Measurements from ENCODE around the gene MAMDC2.

The MAMDC2 gene

DNA sequence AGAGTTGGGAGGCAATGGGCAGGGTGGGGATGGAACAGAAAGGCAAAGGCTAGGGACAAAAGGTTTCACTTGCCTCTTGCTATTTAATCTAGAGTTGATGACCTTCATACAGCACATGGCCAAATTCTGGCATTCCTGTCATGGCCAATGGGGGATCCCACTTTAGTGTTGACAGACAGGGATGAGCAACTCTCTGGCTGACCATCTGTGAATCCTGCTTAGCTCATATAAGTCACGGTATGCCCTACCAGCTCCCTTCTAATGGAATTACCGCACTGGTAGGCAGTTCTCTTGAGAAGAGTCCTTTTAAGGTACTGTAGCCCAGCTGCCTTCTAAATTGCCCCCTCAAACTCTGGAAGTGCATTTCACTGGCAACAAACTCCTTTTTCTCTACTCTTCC lies 76.1 kb downstream of the MAMDC2 start:
- in situ Hi-C loops (cut with HindIII; ENCODE audit: low pct_ligation_motif_present, low pct_unique_long_range_greater_than_20kb, low sequenced_read_pairs), result loop anchor here (25.0 kb wide), 1 partner anchor 157 kb away; no protein-coding TSS in a partner anchor
- DNase-seq, result no peak

GRCh38 chr9:70120834-70121510 lies 77.3 kb downstream of the MAMDC2 start:
- in situ Hi-C loops (cut with HindIII; ENCODE audit: low pct_ligation_motif_present, low pct_unique_long_range_greater_than_20kb, low sequenced_read_pairs), result loop anchor here (25.0 kb wide), 1 partner anchor 159 kb away; no protein-coding TSS in a partner anchor
- DNase-seq, result peak; percentile 56

DNA sequence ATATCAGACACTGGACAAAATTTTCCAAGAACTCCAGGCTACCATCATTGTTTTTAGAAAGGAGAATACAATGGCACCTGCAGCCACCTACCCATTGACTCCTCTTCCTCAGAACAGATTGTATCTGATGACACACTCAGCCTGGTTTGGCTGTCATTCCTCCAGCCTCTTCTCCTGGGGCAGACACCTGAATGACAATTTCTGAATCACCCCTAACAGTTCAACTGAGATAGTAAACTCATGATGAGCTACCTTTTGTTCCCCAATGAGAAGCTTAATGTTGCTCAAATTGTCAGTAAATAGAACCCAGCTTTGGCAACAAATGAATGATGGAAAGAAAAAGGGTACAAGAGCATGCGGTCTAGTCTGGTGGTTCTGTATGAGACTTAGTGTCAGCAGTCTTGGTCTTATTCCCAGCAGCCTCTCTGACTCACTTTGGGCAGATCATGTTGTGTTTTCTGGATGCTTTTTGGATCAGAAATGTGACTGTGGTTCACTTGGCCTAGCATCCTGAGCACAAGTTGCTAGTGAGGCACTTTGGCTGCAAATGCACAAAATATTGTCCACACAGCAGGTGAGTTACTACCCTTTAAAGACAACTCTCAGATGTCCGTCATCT lies 78.3 kb downstream of the MAMDC2 start:
- in situ Hi-C loops (cut with HindIII; ENCODE audit: low pct_ligation_motif_present, low pct_unique_long_range_greater_than_20kb, low sequenced_read_pairs), result loop anchor here (25.0 kb wide), 1 partner anchor 160 kb away; no protein-coding TSS in a partner anchor

GRCh38 chr9:70123695-70124094 lies 80.0 kb downstream of the MAMDC2 start:
- no peak for DNase-seq
- in situ Hi-C loops (cut with HindIII; ENCODE audit: low pct_ligation_motif_present, low pct_unique_long_range_greater_than_20kb, low sequenced_read_pairs), result loop anchor here (25.0 kb wide), 1 partner anchor 161 kb away; no protein-coding TSS in a partner anchor

More for the DNA sequence above, 78.3 kb downstream of the MAMDC2 start:
- no peak for DNase-seq

GRCh38 chr9:70125621-70126263 lies 82.1 kb downstream of the MAMDC2 start:
- in situ Hi-C loops (cut with HindIII; ENCODE audit: low pct_ligation_motif_present, low pct_unique_long_range_greater_than_20kb, low sequenced_read_pairs), result no loop called here
- no peak for DNase-seq

GRCh38 chr9:70127036-70127435 lies 83.4 kb downstream of the MAMDC2 start:
- in situ Hi-C loops (cut with HindIII; ENCODE audit: low pct_ligation_motif_present, low pct_unique_long_range_greater_than_20kb, low sequenced_read_pairs), result no loop called here
- no peak for DNase-seq

GRCh38 chr9:70127540-70128416 lies 84.1 kb downstream of the MAMDC2 start:
- in situ Hi-C loops (cut with HindIII; ENCODE audit: low pct_ligation_motif_present, low pct_unique_long_range_greater_than_20kb, low sequenced_read_pairs), result no loop called here
- no peak for DNase-seq

- DNase-seq, result no peak
- in situ Hi-C loops (cut with HindIII; ENCODE audit: low pct_ligation_motif_present, low pct_unique_long_range_greater_than_20kb, low sequenced_read_pairs), result no loop called here
Measured at GRCh38 chr9:70130266-70130665, 86.6 kb downstream of the MAMDC2 start.

- no peak for DNase-seq
- in situ Hi-C loops (cut with HindIII; ENCODE audit: low pct_ligation_motif_present, low pct_unique_long_range_greater_than_20kb, low sequenced_read_pairs), result no loop called here
Measured at GRCh38 chr9:70131296-70131695, 87.6 kb downstream of the MAMDC2 start.

DNA sequence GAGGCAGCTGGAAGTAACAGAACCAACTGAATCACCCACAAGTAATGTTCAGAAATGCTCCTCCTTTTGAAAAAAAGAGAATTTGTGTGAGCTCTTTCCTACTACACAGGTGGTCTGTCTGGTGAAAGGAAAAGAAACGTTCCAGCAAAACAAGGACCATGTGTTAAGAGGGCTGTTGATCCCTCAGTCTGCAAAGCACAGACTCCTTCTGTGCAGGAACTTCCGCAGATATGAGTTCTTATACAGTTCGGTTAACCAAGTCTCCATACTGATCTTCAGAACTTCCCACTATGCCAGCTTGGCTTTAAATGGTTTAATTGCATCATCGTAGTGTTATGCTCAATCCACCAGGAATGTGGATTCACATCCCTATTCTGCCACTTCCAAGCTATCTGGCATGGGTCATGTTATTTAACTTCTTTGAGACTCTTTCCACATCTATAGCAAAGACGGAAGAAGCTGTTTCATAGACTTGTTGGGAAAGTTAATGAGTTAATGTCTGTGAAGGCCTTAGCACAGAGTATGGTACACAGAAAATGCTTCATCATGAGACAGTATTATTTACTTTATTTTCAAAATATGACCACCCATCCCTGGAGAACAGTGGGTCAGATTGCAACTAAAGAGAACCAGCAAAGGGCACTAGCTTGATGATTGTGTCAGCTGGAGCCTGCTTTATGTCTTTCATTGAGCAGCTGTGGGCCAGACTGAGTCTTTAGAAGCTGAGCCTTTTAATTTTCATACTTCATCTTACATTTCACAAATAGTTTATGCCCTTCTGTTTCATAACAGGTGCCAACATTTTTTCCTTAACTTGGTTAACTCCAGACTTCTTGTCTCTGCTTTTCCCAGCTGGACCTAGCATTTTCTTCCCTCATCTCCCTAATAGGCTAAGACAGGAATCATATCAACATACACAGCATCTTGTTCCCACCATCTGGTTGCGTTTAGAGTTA lies 89.9 kb downstream of the MAMDC2 start:
- DNase-seq, result no peak

GRCh38 chr9:70134360-70134759 lies 90.7 kb downstream of the MAMDC2 start:
- in situ Hi-C loops (cut with HindIII; ENCODE audit: low pct_ligation_motif_present, low pct_unique_long_range_greater_than_20kb, low sequenced_read_pairs), result no loop called here
- DNase-seq, result no peak

More for the DNA sequence above, 89.9 kb downstream of the MAMDC2 start:
- in situ Hi-C loops (cut with HindIII; ENCODE audit: low pct_ligation_motif_present, low pct_unique_long_range_greater_than_20kb, low sequenced_read_pairs), result no loop called here

DNA sequence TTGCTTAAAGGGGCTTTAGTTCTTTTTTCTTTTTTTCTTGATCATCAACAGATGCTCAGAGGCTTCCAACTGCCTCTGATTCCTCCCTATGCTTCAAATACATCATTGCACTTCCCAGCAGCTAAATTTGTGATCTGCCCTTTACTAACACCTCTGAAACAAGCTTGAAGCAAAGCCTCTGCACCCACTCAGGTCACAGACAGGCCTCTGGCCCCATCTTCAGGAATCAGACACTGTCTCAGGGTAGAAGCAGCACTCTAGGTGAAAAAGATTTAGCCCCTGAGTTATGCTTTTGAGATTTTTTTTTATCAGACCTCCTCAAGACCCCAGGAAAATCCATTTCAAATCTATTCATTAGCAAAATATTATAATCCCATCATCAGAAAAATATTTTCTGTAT lies 91.5 kb downstream of the MAMDC2 start:
- in situ Hi-C loops (cut with HindIII; ENCODE audit: low pct_ligation_motif_present, low pct_unique_long_range_greater_than_20kb, low sequenced_read_pairs), result no loop called here
- no peak for DNase-seq

DNA sequence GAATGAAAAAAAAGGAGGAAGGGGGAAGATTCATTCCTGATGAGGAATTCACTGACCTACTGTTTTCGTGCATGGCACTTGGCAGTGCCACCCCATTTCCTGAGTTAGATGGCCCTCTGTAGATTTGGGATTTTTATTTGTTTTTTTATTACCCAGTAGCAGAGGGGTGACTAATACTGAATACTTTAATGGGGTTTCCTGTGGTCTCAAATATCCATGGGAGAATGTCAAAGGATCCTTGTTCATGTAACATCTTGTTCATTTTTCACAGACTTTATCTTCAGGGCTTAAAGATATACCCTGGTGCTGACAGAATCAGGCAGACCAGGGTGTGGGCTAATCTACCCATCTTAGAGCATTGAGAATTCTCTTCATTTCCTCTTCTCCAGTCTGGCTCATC lies 93.0 kb downstream of the MAMDC2 start:
- DNase-seq, result no peak
- in situ Hi-C loops (cut with HindIII; ENCODE audit: low pct_ligation_motif_present, low pct_unique_long_range_greater_than_20kb, low sequenced_read_pairs), result no loop called here

DNA sequence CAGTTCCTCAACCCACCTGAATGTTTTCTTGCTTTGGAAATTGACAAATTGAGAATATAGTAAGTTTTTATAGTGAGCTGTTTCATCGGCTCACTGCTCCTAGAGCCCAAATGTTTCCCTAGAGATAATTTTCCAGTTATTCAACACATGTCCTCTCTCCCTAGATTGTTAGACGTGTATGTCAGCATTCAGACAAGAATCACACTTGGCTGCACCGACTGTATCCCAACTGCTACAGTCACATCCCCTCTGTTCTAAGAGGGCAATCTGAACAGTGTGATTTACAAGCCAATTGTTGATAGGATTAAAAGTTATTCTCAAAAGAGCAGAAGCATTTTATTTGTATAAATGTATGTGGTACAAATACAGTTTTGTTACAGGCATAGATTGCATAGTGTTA lies 93.9 kb downstream of the MAMDC2 start:
- DNase-seq, result no peak
- in situ Hi-C loops (cut with HindIII; ENCODE audit: low pct_ligation_motif_present, low pct_unique_long_range_greater_than_20kb, low sequenced_read_pairs), result no loop called here

DNA sequence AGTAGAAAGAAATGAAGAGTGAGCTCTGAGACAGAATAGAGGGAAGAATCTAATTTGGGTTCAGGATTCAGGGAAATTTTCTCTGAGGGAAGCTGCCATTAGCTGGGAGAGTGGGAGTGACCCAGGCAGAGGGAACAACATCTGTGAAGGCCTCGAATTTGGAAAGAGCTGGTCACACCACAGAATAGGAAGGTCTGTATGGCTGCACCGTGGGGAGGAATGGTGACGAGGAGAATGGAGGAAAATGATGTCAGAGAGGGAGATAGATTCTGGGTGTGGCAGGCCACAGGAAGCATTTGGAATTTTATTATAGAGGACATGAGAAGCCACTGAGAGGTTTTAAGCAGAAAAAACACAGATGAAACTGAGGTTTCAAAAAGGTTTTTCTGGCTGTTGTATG lies 98.5 kb downstream of the MAMDC2 start:
- no peak for DNase-seq
- in situ Hi-C loops (cut with HindIII; ENCODE audit: low pct_ligation_motif_present, low pct_unique_long_range_greater_than_20kb, low sequenced_read_pairs), result no loop called here

- no peak for DNase-seq
- in situ Hi-C loops (cut with HindIII; ENCODE audit: low pct_ligation_motif_present, low pct_unique_long_range_greater_than_20kb, low sequenced_read_pairs), result no loop called here
Measured at GRCh38 chr9:70143394-70144130, 99.9 kb downstream of the MAMDC2 start.

GRCh38 chr9:70144131-70144503 lies 100.5 kb downstream of the MAMDC2 start:
- in situ Hi-C loops (cut with HindIII; ENCODE audit: low pct_ligation_motif_present, low pct_unique_long_range_greater_than_20kb, low sequenced_read_pairs), result no loop called here
- DNase-seq, result no peak

Data from ACHN (cell line).